ENCODE results near the gene CAB39. TPM values are rescaled to one million over a fixed set of nuclear protein-coding genes. Genes with fewer than 3 reads are reported as not detected.
"Not testable (repeated sequence)": the region's sequence is repeated elsewhere in the genome, so short reads cannot be mapped to it uniquely, and the experiment has no call there.

CAB39 gene
- total RNA-seq, 1 donor from 2014 or later, result 57.8 TPM

GRCh38 chr2:230716588-230716987 lies 3.9 kb downstream of the CAB39 start:
- H3K36me3 ChIP-seq (ENCODE audit: control insufficient read depth, insufficient read depth, low read length), result no peaks in the 10 kb centered on the region
- no peak for DNase-seq (ENCODE audit: low read depth)
- H3K27me3 ChIP-seq (ENCODE audit: control insufficient read depth, insufficient read depth, low read length), result no peaks in the 10 kb centered on the region
- H3K4me3 ChIP-seq (ENCODE audit: low read depth, low read length), result no peak overlapping the region
- no peak for TF ChIP-seq CTCF (IDR thresholded peaks at IDR 0.05; ENCODE audit: insufficient read depth, low read length, poor library complexity, severe bottlenecking)

- DNase-seq (ENCODE audit: low read depth), result peak; percentile 57
- H3K27me3 ChIP-seq (ENCODE audit: control insufficient read depth, insufficient read depth, low read length), result no peaks in the 10 kb centered on the region
- no peak overlapping the region for H3K4me3 ChIP-seq (ENCODE audit: low read depth, low read length)
- no peaks in the 10 kb centered on the region for H3K36me3 ChIP-seq (ENCODE audit: control insufficient read depth, insufficient read depth, low read length)
- no peak for TF ChIP-seq CTCF (IDR thresholded peaks at IDR 0.05; ENCODE audit: insufficient read depth, low read length, poor library complexity, severe bottlenecking)
Measured at GRCh38 chr2:230717600-230717999, 5.0 kb downstream of the CAB39 start.

GRCh38 chr2:230719340-230719739 lies 6.7 kb downstream of the CAB39 start:
- no peak for DNase-seq (ENCODE audit: low read depth)
- no peak for TF ChIP-seq CTCF (IDR thresholded peaks at IDR 0.05; ENCODE audit: insufficient read depth, low read length, poor library complexity, severe bottlenecking)
- Histone ChIP-seq H3K4me3 (ENCODE audit: low read depth, low read length) (no peak overlapping the region), H3K36me3 (ENCODE audit: control insufficient read depth, insufficient read depth, low read length) (no peaks in the 10 kb centered on the region), H3K27me3 (ENCODE audit: control insufficient read depth, insufficient read depth, low read length) (no peaks in the 10 kb centered on the region)

GRCh38 chr2:230721712-230722111 lies 9.1 kb downstream of the CAB39 start:
- no peaks in the 10 kb centered on the region for H3K27me3 ChIP-seq (ENCODE audit: control insufficient read depth, insufficient read depth, low read length)
- H3K36me3 ChIP-seq (ENCODE audit: control insufficient read depth, insufficient read depth, low read length), result no peaks in the 10 kb centered on the region
- DNase-seq (ENCODE audit: low read depth), result no peak

GRCh38 chr2:230722207-230722885 lies 9.7 kb downstream of the CAB39 start:
- H3K27me3 ChIP-seq (ENCODE audit: control insufficient read depth, insufficient read depth, low read length), result no peaks in the 10 kb centered on the region
- H3K4me3 ChIP-seq (ENCODE audit: low read depth, low read length), result no peak overlapping the region
- no peak for DNase-seq (ENCODE audit: low read depth)
- TF ChIP-seq CTCF (IDR thresholded peaks at IDR 0.05; ENCODE audit: insufficient read depth, low read length, poor library complexity, severe bottlenecking), result no peak
- no peaks in the 10 kb centered on the region for H3K36me3 ChIP-seq (ENCODE audit: control insufficient read depth, insufficient read depth, low read length)

More at GRCh38 chr2:230721712-230722111, 9.1 kb downstream of the CAB39 start:
- H3K4me3 ChIP-seq (ENCODE audit: low read depth, low read length), result no peak overlapping the region
- TF ChIP-seq CTCF (IDR thresholded peaks at IDR 0.05; ENCODE audit: insufficient read depth, low read length, poor library complexity, severe bottlenecking), result no peak

GRCh38 chr2:230723363-230723762 lies 10.7 kb downstream of the CAB39 start:
- Histone ChIP-seq H3K27me3 (ENCODE audit: control insufficient read depth, insufficient read depth, low read length) (no peaks in the 10 kb centered on the region), H3K4me3 (ENCODE audit: low read depth, low read length) (no peak overlapping the region), H3K36me3 (ENCODE audit: control insufficient read depth, insufficient read depth, low read length) (no peaks in the 10 kb centered on the region)
- no peak for DNase-seq (ENCODE audit: low read depth)
- no peak for TF ChIP-seq CTCF (IDR thresholded peaks at IDR 0.05; ENCODE audit: insufficient read depth, low read length, poor library complexity, severe bottlenecking)

GRCh38 chr2:230724957-230725356 lies 12.3 kb downstream of the CAB39 start:
- not testable (repeated sequence) for DNase-seq (ENCODE audit: low read depth); H3K36me3 ChIP-seq (ENCODE audit: control insufficient read depth, insufficient read depth, low read length); H3K4me3 ChIP-seq (ENCODE audit: low read depth, low read length); H3K27me3 ChIP-seq (ENCODE audit: control insufficient read depth, insufficient read depth, low read length)

Measured in kidney epithelial cell (primary cell).